GM21515 (cell line): ENCODE results near the gene SLC12A7.
"Not testable (repeated sequence)": the region's sequence is repeated elsewhere in the genome, so short reads cannot be mapped to it uniquely, and the experiment has no call there.

Experiments
- ATAC-seq: cut with Tn5 transposase; IDR thresholded peaks from one replicate; pipeline ENCODE4 v1.9.1; 2021; ENCODE audit not compliant: unreplicated experiment

Gene SLC12A7

DNA sequence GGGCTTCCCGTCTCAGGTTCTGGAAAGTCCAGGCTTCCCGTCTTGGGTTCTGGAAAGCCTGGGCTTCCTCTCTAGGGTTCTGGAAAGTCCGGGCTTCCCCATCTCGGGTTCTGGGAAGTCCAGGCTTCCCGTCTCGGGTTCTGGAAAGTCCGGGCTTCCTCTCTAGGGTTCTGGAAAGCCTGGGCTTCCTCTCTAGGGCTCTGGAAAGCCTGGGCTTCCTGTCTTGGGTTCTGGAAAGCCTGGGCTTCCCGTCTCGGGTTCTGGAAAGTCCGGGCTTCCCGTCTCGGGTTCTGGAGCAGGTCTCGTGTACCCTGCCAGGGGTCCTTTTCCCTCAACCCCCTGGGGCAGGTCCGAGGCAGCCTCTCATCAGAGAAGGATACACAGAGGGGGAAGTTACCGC is 28.8 kb downstream of the SLC12A7 start:
- ATAC-seq, result not testable (repeated sequence)

DNA sequence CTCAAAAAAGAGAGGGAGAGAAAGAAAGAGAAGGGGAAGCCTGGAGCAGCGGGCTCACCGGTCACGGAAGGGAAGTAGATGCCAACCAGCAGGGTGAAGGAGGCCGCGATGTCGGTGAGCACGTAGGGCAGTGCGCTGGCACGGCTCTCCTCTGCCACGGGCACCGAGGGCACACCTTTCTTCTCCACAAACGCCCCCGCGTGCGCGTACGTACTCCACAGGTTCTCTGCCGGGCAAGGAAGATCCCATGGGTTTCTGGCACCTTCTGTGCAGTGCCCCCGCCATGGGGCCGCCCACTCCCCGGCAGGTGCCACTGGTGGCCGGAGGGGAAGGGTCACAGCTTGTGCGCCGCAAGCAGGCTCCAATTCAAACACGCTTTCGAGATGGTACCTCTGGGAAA is 30.3 kb downstream of the SLC12A7 start:
- ATAC-seq, result no peak

DNA sequence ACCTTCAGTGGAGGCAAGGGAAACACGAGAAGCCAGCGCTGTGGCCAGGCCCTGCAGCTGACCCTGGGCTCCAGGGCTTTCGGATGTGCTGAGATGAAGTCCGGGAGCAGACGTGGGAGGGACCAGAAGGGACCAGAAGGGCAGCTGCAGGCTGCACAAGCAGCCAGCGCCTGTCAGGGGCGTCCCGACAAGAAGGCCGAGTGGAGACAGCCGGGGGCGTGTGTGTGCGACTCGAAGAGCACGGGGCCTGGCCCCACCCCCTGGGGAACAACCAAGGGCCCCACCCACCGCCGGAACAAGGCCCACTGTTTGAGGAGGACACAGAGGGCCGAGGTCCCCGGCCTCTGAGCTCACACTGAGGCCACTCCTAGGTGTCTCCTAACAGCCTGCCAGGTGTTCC is 31.4 kb downstream of the SLC12A7 start:
- no peak for ATAC-seq

DNA sequence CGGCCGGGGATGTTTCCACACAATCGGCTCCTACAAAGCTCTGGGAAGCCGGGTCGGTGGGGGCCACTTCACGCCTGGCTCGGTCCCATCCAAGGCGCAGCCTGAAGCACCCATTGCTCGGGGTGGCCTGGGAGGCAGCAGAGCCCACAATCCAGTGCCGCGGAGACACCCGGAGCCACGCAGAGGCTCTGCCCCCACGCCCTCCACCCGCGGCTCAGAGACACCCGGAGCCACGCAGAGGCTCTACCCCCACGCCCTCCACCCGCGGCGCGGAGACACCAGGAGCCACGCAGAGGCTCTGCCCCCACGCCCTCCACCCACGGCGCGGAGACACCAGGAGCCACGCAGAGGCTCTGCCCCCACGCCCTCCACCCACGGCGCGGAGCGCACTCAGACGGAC is 31.9 kb downstream of the SLC12A7 start:
- no peak for ATAC-seq

DNA sequence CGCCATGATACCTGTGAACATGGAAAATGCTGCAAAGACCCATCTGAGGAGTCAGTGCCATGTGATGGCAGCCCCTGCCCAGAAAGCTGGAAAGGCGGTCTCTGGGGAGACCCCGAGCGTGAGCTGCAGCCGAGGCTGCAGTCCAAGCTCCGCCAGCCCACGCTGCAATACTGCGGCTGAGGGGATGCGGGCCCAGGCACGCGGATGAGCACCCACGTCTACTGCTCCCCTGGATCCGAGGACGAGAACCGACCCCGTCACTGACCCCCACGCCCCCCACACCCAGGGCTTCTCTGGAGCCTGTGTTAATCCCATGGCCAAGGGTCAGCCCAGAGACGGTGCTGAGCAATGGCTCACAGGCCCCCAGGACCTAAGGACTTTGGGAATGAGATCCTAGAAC is 32.4 kb downstream of the SLC12A7 start:
- no peak for ATAC-seq

DNA sequence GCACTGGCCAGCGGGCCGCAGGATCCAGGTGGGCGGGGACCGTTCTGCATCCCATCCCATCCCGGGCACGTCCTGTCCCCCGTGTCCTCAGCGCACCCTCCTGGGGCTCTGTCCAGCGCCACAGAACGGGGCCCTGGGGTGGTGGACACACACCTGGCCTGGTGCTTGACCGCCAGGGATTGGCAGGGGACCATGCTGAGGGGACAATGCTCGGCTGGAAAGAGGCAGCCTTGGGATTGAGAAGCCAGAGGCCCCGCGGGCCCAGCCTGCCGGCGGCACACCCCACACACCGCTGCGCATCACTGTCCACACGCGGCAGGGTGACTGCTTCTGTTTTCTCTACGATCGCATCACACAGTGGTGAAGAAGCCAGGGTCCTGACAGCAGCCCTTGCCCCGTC is 33.0 kb downstream of the SLC12A7 start:
- ATAC-seq, result no peak

DNA sequence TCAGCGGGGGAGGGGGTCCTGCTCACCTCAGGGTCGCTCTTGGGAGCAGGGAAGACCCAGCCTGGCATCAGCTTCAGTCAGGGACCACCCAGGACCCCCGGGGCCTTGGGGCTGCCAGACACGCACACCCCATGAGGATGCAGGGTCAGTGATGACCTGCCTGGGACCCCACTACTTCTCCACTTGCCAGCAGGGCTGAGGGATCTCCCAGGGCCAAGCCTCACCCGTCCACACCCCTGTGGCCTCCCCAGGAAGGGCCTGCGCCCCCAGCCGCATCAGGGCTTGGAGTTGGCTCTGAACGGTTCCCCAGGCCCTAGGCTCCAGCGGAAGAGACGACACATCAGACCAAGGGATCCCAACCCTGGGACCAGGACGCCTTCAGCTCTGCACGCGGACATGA is 33.7 kb downstream of the SLC12A7 start:
- no peak for ATAC-seq

DNA sequence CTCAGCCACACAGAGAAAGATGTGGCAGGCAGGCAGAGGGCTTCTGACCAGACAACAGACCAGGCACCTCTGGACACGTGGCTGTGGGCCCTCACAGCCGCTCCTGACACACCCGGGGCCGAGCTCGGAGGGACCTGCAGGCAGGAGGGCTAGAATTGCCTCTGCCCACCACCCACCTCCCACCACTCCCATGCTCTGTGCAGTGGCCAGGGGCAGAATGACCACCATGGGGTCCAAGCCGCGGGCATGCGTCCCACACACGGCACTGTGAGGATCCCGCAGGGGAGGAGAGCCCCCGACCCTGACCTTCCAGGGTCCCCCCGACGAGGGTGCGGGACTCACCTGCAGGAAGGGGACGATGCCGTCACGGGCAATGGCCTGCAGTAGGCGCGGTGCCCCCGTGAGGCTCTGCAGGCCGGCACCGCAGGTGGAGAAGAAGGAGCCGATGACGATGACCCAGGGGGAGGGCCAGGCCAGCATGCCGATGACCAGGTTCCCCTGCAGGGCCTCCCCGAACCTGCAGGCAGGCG is 34.3 kb downstream of the SLC12A7 start:
- no peak for ATAC-seq

DNA sequence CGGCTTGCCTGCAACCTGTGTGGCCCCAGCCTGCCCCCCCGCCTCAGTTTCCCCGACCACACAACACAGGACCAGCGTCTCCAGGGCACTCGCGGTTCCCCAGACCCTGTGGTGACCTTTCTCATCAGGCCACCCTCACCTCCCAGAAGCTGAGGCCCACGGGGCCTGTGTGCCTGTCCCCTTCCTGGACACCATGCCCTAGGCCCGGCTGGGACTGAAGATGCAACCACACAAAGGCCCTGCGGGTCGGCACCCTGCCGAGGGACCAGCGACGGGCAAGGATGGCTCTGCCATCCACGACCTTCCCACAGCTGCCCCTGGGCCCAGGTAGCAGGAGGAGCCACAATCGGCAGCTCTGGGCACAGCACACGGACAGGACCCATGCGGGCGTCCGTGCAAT is 34.8 kb downstream of the SLC12A7 start:
- no peak for ATAC-seq

DNA sequence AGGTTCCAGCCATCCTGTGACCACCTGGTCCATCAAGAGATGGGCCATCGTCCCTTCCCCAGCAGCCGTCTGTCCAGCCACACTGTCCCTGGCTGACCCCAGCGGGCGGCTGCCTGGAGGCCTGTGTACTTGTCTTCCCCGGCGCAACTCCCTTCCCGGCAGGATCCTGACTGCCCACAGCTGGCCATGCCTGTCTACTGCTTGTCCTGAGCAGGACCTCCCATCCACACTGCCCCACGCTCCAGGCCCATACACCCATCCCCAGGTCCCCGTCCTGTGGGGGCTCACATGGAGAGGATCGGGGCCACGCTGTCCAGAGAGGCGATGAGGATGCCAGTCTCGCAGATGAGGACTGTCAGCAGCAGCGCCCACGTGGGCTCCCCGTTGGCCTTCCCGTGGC is 35.5 kb downstream of the SLC12A7 start:
- no peak for ATAC-seq

DNA sequence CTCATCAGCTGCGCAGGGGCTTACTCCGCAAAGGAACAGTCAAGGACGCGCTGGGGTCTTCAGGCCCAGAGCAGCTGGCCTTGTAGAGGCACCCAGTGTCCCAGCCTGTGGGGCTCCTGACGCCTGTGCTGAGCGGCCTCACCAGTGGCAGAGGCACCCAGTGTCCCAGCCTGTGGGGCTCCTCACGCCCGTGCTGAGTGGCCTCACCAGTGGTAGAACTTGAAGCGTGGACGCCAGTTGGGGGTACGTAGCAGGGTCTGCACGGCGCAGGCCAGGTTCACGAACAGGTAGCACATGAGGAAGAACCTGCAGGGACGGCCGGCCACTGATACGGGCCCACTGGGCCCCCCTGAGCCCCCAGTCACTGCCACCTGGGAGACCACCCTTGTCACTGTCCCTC is 35.9 kb downstream of the SLC12A7 start:
- no peak for ATAC-seq

DNA sequence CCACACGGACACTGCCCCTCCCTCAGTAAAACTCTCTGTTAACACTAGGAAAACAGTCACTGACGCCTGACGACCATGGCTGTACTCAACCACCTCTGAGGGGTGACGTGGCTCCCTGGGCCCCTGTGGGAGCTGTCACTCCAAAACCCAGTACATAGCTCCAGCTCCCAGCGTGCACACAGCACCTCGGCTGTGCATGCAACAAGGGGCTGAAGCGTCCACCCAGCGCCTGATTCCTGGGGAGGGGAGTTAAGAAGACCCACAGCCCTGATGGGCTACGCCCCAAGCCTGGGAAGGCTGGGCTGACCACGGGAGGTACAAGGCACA is 36.3 kb downstream of the SLC12A7 start:
- ATAC-seq, result no peak

DNA sequence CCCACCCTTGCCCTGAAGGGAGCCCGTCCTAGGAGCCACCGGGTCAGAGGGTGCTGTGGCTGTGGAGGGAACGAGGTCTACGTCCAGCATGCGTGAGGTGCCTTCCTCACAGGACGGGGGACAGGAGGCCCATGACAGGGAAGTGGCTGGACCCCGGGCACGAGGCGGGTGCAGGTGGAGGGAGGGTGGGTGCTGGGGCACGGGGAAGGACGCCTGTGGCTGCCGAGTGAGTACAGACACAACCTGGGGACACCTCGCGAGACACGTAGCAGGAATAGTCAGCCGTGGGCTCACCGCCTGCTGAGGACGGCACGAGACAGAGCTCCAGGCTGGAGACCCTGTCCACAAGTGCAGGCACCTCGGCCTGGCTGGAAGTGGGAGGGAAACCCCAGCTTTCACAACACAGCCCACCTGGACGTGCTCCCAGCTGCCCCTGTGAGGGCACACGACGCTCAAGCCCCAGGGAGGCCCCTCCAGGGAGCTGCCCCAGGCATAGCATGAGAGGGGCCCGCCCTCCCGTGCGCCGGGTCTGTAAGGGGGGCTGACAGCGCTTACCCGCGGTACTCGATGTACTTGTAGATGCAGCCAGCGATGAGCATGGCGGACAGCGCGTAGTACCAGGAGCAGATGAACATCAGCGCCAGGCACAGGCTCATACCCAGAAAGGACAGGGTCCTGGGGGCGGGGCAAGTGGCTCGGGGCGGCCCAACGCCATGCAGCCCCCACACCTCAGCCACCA is 36.9 kb downstream of the SLC12A7 start:
- no peak for ATAC-seq

DNA sequence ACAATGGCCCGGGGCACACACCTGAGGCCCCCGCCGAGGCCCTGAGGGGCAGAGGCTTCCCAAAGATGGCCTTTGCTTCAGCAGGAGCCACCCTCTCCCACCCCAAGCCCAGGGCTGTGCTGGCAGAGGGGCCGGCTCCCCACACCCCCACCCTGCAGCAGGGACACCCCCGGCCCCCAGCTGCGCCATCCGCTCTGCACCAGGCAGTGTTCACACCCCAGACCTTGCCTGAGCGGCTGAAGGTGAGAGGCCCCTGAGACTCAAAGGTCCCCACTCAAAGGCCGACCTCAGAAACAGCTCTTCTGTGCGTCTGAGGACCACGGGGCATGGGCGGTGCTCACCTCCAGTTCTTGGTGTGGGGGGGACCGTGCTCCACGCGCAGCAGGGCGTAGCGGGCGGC is 37.6 kb downstream of the SLC12A7 start:
- ATAC-seq, result no peak

DNA sequence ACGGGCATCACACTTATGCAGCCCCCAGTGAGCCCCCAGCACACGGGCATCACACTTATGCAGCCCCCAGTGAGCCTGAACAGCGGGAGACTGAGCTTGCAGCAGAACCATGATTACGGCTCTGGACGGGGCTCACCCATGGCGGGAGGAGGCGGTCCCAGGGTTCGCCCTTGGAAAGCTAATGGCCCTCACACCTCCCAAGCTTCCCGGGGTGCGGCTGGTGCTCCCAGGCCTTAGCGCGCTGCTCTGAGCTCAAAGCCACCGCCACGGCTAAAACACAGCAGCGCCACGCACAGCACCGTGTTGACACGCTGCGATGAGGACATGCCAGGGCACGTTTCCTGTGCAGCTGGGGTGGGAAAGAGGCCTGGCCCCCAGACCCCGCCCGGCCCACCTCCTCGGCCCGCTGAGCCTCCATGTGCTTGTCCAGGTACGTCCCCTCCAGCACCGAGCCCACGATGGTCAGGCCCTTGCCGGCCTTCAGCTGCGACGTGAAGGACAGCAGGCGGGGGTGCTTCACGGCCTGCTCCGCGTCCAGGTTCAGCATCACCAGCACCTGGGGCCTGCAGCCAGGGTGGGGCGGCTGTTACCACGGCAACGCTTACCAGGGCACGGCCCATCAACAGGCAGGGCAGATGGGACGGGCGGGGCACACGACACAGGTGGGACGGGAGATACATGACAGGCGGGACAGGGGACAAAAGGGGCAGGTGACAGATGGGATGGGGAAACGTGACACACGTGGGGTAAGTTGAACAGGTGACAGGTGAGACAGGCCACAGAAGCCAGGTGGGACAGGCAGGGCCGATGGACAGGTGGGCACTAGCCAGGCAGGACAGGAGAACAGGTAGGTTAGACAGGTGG is 38.4 kb downstream of the SLC12A7 start:
- ATAC-seq, result no peak

DNA sequence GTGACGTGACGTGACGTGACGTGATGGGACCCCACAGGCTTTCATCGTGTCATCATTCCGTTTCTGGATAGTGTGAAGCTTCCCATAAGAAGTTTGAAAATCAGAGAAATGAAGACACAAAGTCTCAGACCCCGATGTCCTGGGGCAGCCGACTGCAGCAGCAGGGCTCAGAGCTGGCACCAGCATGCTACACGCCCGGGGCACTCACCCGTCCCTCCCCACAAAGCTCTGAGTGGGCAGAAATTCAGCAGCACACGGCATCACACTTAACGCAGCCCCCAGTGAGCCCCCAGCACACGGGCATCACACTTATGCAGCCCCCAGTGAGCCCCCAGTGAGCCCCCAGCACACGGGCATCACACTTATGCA is 42.2 kb downstream of the SLC12A7 start:
- no peak for ATAC-seq

DNA sequence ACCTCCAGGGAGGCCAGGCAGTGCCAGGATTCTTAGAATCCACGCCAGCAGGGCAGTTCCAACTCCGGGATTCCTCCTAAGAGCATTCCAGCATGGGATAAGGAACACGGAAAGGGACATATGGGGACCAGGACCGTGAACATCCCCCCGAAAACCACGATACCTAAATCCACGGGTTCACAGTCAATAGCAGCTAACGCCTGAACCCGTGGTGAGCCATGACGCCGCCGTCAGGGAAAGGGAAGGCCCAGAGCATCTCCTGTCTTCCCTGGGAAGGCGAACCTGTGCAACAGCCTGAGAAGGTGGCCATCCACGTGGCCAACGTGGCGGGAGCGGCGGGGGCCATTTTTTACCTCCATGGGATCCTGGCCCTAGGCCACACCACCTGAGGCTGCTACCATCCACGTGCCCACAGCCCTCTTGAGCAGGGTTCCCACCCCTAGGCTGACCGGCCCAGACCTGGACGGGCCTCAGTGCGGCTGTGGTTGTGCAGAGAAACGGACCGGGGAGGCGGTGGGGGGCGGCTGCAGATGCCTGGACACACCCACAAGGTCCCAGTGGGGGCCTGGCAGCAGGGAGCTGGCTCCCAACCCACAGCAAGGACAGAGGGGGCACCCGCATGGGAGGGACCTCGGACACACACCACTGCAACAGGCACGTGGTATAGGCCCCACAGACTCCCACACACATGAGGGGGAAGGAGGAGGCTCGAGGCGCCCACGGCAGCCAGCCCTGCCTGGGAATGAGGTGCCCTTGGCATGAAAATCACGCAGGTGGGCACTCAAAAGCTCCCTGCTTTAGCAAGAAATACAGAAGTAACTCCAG is 42.8 kb downstream of the SLC12A7 start:
- no peak for ATAC-seq

DNA sequence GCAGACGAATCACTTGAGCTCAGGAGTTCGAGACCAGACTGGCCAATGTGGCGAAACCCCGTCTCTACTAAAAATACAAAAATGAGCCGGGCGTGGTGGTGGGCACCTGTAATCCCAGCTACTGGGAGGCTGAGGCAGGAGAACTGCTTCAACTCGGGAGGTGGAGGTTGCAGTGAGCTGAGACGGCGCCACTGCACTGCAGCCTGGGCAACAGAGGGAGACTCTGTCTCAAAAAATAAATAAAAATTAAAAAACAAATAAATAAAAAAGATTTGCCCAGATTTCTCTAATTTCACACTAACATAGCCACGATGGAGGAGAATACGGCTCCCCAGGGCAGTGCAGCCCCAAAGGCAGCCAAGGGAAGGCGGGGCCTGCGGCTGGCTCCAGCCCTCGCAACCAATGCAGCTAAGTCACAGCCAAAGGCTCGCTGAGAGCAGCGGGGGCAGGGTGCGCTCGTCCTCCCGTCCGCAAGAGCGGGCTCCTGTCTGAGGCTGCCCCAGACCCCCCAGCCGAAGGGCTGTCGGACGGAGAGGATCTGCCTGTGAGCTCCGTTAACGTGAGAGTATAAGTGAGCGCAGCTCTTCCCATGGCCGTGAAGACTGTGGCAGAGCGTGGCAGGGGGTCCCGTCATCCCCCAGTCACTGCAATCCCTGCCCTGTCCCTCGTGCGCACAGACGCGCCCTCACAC is 43.5 kb downstream of the SLC12A7 start:
- no peak for ATAC-seq

DNA sequence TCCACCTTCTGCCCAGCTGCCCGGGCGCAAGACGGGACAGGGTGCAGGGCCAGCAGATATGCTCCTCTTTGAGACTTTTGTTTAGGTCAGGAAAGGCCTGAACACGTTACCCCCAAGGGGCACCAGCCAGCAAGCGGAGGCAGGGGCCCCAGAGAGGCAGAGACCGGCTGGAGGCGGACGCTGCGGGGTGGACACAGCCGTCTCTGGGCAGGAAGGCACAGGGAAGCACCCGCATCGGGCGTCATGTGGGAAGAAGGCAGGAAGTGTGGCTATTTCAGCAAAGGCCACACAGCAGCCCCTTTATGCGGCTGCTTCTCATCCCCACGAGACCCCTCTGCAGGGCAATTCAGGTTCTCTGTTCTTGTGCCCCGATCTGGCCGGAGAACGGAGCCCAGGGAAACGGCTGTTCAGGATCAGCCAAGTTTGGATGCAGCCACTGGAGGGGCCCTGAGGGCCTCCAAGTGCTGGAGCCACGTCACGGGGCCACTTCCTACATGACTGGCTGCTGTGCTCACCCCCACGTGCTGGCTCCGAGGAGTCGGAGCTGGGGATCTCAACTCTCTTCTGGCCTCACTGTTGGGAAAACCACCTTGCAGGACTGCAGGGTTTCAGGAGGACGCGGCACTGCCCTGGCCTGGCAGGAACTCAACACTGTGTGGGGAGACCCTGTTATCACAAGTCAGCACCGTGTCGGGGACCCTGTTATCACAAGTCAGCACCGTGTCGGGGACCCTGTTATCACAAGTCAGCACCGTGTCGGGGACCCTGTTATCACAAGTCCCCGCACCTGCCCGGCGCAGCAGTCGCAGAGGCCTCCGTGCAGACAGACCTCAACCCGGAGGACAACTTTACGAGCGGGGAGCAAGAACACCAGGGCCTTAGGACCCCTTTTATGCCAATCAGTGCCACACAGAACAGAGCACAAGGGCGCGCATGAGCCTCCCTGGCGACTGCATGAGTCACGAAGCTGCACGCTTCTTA is 44.4 kb downstream of the SLC12A7 start:
- no peak for ATAC-seq

DNA sequence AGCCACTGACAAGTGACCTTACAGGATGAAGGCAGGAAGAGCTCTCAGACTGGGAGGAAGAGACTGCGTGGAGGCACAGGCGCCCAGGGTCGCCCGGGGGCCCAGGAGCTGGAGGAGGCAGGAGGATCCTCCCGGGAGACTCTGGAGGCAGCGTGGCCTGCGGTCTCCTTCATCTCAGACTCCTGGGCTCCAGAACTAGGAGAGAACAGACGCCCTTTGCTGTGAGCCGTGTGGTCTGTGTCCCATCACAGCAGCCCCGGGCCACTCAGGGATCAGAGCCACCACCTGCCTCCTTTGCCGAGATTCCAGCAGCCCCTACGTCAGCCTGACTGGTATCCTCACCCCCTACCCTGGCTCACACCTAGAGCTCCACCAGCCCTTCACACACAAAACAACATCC is 45.2 kb downstream of the SLC12A7 start:
- no peak for ATAC-seq
